ENCODE results near the gene ASB14. TPM values are rescaled to one million over a fixed set of nuclear protein-coding genes. Genes with fewer than 3 reads are reported as not detected.

ASB14 gene
- total RNA-seq, 1 donor from 2014 or later = not detected

GRCh38 chr3:57268416-57268815 is 24.1 kb downstream of the ASB14 start:
- Histone ChIP-seq H3K4me3 (ENCODE audit: low read depth, low read length) (no peak overlapping the region), H3K36me3 (ENCODE audit: control insufficient read depth, insufficient read depth, low read length) (no peaks in the 10 kb centered on the region), H3K27me3 (ENCODE audit: control insufficient read depth, insufficient read depth, low read length) (no peaks in the 10 kb centered on the region)
- TF ChIP-seq CTCF (IDR thresholded peaks at IDR 0.05; ENCODE audit: insufficient read depth, low read length, poor library complexity, severe bottlenecking) = no peak
- DNase-seq (ENCODE audit: low read depth) = no peak

GRCh38 chr3:57261929-57262328 is 30.6 kb downstream of the ASB14 start:
- DNase-seq (ENCODE audit: low read depth) = no peak
- H3K36me3 ChIP-seq (ENCODE audit: control insufficient read depth, insufficient read depth, low read length) = no peaks in the 10 kb centered on the region
- no peaks in the 10 kb centered on the region for H3K27me3 ChIP-seq (ENCODE audit: control insufficient read depth, insufficient read depth, low read length)
- no peak overlapping the region for H3K4me3 ChIP-seq (ENCODE audit: low read depth, low read length)
- no peak for TF ChIP-seq CTCF (IDR thresholded peaks at IDR 0.05; ENCODE audit: insufficient read depth, low read length, poor library complexity, severe bottlenecking)

- Histone ChIP-seq H3K4me3 (ENCODE audit: low read depth, low read length) (no peak overlapping the region), H3K27me3 (ENCODE audit: control insufficient read depth, insufficient read depth, low read length) (no peaks in the 10 kb centered on the region), H3K36me3 (ENCODE audit: control insufficient read depth, insufficient read depth, low read length) (no peaks in the 10 kb centered on the region)
- DNase-seq (ENCODE audit: low read depth) = no peak
- no peak for TF ChIP-seq CTCF (IDR thresholded peaks at IDR 0.05; ENCODE audit: insufficient read depth, low read length, poor library complexity, severe bottlenecking)
Measured at GRCh38 chr3:57261119-57261518, 31.4 kb downstream of the ASB14 start.

GRCh38 chr3:57257678-57258077 is 34.8 kb downstream of the ASB14 start:
- no peak for TF ChIP-seq CTCF (IDR thresholded peaks at IDR 0.05; ENCODE audit: insufficient read depth, low read length, poor library complexity, severe bottlenecking)

GRCh38 chr3:57256844-57257243 is 35.6 kb downstream of the ASB14 start:
- no peaks in the 10 kb centered on the region for H3K27me3 ChIP-seq (ENCODE audit: control insufficient read depth, insufficient read depth, low read length)
- no peak for DNase-seq (ENCODE audit: low read depth)
- TF ChIP-seq CTCF (IDR thresholded peaks at IDR 0.05; ENCODE audit: insufficient read depth, low read length, poor library complexity, severe bottlenecking) = no peak
- no peak overlapping the region for H3K4me3 ChIP-seq (ENCODE audit: low read depth, low read length)
- no peaks in the 10 kb centered on the region for H3K36me3 ChIP-seq (ENCODE audit: control insufficient read depth, insufficient read depth, low read length)

More at GRCh38 chr3:57257678-57258077, 34.8 kb downstream of the ASB14 start:
- Histone ChIP-seq H3K27me3 (ENCODE audit: control insufficient read depth, insufficient read depth, low read length) (no peaks in the 10 kb centered on the region), H3K36me3 (ENCODE audit: control insufficient read depth, insufficient read depth, low read length) (no peaks in the 10 kb centered on the region), H3K4me3 (ENCODE audit: low read depth, low read length) (no peak overlapping the region)
- no peak for DNase-seq (ENCODE audit: low read depth)

GRCh38 chr3:57252404-57252803 is 40.1 kb downstream of the ASB14 start:
- Histone ChIP-seq H3K27me3 (ENCODE audit: control insufficient read depth, insufficient read depth, low read length) (no peaks in the 10 kb centered on the region), H3K4me3 (ENCODE audit: low read depth, low read length) (no peak overlapping the region), H3K36me3 (ENCODE audit: control insufficient read depth, insufficient read depth, low read length) (no peaks in the 10 kb centered on the region)
- no peak for TF ChIP-seq CTCF (IDR thresholded peaks at IDR 0.05; ENCODE audit: insufficient read depth, low read length, poor library complexity, severe bottlenecking)
- DNase-seq (ENCODE audit: low read depth) = no peak

Measured in kidney epithelial cell (primary cell).